Upper lobe of right lung (tissue), 1 donor: Measurements from ENCODE around the gene IL4R. TPM values are rescaled to one million over a fixed set of nuclear protein-coding genes. Genes with fewer than 3 reads are reported as not detected.

ENCODE experiments used
- ATAC-seq: fragments of 200-7000 bp; cut with Tn5 transposase; one replicate; pipeline ENCODE4 v1.9.1; 2020; ENCODE audit warnings: mild to moderate bottlenecking, moderate library complexity
- DNase-seq: peaks from one replicate; pipeline ENCODE4 v3.0.0-alpha.2; 2020
- H3K27ac ChIP-seq: fragments of 200-600 bp; one replicate; pipeline ENCODE4 v1.8.0; 2022
- H3K27me3 ChIP-seq: fragments of 200-600 bp; one replicate; pipeline ENCODE4 v1.8.0; 2022; ENCODE audit warnings: mild to moderate bottlenecking
- H3K36me3 ChIP-seq: fragments of 200-600 bp; one replicate; pipeline ENCODE4 v1.8.0; 2022
- H3K4me1 ChIP-seq: fragments of 200-600 bp; one replicate; pipeline ENCODE4 v1.8.0; 2022
- H3K4me3 ChIP-seq: fragments of 200-600 bp; one replicate; pipeline ENCODE4 v1.8.0; 2022; ENCODE audit warnings: mild to moderate bottlenecking
- H3K9me3 ChIP-seq: fragments of 200-600 bp; one replicate; pipeline ENCODE4 v1.8.0; 2022
- intact Hi-C: fragments of 100-400 bp; cut with DNase I; formaldehyde crosslinking; loops from one replicate; pipeline ENCODE4 v1.11.0; 2022
- total RNA-seq: library from RNA; stranded (reverse); fragmentation: NEBNext Ultra II Directional; extraction: Animal tissue kit (Norgen Biotek cat#: 25700); gene quantifications from one replicate; pipeline ENCODE4 v1.2.1, GENCODE V29; 2021
- TF ChIP-seq, protein P1 (sequence below): fragments of 200-600 bp; IDR thresholded peaks from one replicate; pipeline ENCODE4 v1.8.0; 2022; ENCODE audit warnings: antibody characterized with exemption
- donor health status: DM: no; HTN: yes; CAD: no; lungs with severe emphysema.

The IL4R gene
- total RNA-seq, 1 donor from 2014 or later: 153 TPM

DNA sequence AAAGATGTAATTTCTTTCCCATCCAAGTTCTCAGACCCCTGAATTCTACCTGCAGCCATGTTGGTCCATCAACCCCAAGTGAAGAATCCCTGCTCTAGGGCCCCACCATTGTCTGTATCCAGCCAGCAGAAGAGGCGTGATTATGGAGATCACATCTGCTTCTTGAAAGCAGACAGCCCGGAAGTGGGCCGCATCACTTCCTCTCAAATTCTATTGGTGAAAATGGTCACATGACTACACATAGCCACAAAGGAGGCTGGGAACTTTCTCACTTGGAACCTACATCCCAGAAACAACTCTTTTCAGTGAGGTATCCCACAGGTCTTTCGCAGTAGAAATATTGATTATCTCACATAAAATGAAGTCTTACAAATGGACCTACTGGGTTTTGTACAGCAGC lies 40.1 kb downstream of the IL4R start:
- Histone ChIP-seq H3K4me1 (peaks cover 1% of the 10 kb centered on the region), H3K36me3 (peaks cover 99% of the 10 kb centered on the region), H3K27ac (no peak overlapping the region), H3K9me3 (no peaks in the 10 kb centered on the region), H3K27me3 (no peaks in the 10 kb centered on the region), H3K4me3 (no peak overlapping the region)
- TF ChIP-seq, protein P1, sequence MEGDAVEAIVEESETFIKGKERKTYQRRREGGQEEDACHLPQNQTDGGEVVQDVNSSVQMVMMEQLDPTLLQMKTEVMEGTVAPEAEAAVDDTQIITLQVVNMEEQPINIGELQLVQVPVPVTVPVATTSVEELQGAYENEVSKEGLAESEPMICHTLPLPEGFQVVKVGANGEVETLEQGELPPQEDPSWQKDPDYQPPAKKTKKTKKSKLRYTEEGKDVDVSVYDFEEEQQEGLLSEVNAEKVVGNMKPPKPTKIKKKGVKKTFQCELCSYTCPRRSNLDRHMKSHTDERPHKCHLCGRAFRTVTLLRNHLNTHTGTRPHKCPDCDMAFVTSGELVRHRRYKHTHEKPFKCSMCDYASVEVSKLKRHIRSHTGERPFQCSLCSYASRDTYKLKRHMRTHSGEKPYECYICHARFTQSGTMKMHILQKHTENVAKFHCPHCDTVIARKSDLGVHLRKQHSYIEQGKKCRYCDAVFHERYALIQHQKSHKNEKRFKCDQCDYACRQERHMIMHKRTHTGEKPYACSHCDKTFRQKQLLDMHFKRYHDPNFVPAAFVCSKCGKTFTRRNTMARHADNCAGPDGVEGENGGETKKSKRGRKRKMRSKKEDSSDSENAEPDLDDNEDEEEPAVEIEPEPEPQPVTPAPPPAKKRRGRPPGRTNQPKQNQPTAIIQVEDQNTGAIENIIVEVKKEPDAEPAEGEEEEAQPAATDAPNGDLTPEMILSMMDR: no peak
- intact Hi-C loops: no loop called here
- no peak for ATAC-seq
- no peak for DNase-seq

DNA sequence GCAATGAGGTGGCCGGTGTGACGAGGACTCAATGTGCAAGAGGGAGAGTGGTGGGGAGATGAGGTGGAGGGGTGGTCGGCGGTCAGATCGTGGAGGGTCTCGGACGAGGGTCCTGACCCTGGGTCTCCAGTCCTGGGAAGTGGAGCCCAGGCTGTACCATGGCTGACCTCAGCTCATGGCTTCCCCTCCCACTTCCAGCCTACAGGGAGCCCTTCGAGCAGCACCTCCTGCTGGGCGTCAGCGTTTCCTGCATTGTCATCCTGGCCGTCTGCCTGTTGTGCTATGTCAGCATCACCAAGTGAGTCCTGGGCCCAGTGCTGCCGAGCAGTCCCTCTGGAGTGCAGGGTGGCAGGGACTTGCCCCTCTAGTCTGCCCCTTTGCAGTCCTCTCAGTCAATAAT lies 41.8 kb downstream of the IL4R start:
- Histone ChIP-seq H3K4me3 (no peak overlapping the region), H3K27me3 (no peaks in the 10 kb centered on the region), H3K27ac (no peak overlapping the region), H3K4me1 (peaks cover 4% of the 10 kb centered on the region), H3K9me3 (no peaks in the 10 kb centered on the region), H3K36me3 (peaks cover 95% of the 10 kb centered on the region)
- ATAC-seq (peak; percentile 82), DNase-seq (peak; percentile 75)
- intact Hi-C loops: no loop called here
- TF ChIP-seq, protein P1: peak; percentile 47

DNA sequence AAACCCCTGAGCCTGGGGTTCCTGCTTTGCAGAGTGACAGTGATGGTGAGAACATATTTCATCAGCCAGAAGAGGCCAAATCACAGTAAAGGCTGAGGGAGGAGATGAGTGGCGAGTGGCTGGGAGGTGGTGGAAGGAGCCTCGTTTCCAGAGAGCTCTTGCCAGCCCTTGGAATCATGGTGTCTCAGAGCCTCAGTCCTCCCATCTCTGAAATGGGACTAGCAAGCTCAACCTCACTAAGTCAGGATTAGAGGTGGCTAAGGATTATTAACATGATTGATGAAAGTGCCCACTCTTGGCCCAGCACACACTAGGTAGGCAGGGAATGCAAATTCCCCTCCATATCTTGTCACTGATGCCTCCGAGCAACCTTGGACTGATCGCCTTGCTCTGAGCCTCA lies 43.0 kb downstream of the IL4R start:
- DNase-seq (no peak), ATAC-seq (no peak)
- Histone ChIP-seq H3K36me3 (peaks cover 96% of the 10 kb centered on the region), H3K4me1 (peaks cover 4% of the 10 kb centered on the region), H3K27me3 (no peaks in the 10 kb centered on the region), H3K9me3 (no peaks in the 10 kb centered on the region), H3K4me3 (no peak overlapping the region), H3K27ac (no peak overlapping the region)
- TF ChIP-seq, protein P1: no peak
- intact Hi-C loops: no loop called here

DNA sequence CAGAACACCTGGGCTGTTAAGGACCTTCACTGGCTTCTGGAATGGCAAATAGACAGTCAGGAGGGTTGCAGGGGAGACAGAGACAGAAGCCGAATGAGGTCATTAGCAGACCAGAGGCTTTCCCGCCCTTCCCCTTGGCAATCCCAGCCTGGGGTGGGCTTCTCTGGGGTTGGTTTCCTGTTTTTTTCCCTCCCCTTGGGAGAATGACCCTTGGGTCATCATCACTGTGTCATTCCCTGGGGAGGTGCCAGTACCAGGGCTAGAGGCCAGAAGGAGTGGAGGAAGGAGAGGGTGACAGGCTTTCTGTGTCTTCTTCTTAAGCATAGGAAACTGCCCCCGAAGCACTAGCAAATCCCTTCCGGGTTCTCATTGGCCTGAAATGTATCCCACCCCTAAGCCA lies 45.3 kb downstream of the IL4R start:
- DNase-seq (no peak), ATAC-seq (no peak)
- intact Hi-C loops: loop anchor here (2.0 kb wide), 1 partner anchor 22 kb away; no protein-coding TSS in a partner anchor
- H3K36me3 ChIP-seq: peaks cover 95% of the 10 kb centered on the region
- TF ChIP-seq, protein P1: no peak
- H3K4me3 ChIP-seq: no peak overlapping the region
- no peaks in the 10 kb centered on the region for H3K9me3 ChIP-seq
- no peaks in the 10 kb centered on the region for H3K27me3 ChIP-seq
- H3K4me1 ChIP-seq: peaks cover 4% of the 10 kb centered on the region
- H3K27ac ChIP-seq: peak overlapping the region; percentile 30

DNA sequence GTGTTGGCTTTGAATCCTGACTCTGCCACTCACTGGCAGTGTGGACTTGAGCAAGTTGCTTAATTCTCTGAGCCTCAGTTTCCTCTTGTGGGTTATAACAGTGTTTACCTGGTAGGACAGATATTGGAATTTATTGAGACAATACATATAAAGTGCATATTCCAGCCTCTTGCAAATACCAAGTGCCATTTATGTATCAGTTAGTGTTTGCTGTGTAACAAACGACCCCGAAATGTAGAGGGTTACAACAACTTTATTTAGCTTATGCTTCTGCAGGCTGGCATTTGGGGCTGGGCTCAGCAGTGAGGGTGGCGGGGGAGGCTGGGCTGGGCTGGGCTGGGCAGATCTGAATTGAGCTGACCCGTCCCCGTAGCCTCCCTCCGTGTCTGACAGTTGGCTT lies 45.8 kb downstream of the IL4R start:
- Histone ChIP-seq H3K27me3 (no peaks in the 10 kb centered on the region), H3K36me3 (peaks cover 94% of the 10 kb centered on the region), H3K9me3 (no peaks in the 10 kb centered on the region), H3K4me3 (no peak overlapping the region), H3K27ac (peak overlapping the region; percentile 30), H3K4me1 (peaks cover 7% of the 10 kb centered on the region)
- ATAC-seq: no peak
- TF ChIP-seq, protein P1: no peak
- DNase-seq: no peak
- intact Hi-C loops: loop anchor here (2.0 to 10.0 kb wide), 2 partner anchors 23 to 125 kb away; no protein-coding TSS in a partner anchor

DNA sequence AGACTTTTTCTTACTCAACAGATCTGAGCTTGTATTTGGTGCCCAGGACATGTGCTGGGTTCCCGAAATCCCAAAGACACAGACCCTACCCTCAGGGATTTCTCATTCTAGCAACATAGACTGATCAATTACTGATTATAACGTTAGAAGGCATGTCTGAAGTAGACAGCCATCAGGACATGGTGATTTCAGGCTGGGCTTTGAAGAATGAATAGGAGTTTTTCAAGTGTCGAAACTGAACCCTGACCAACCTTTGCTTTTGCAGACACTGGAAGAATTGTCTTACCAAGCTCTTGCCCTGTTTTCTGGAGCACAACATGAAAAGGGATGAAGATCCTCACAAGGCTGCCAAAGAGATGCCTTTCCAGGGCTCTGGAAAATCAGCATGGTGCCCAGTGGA lies 48.2 kb downstream of the IL4R start:
- no peaks in the 10 kb centered on the region for H3K27me3 ChIP-seq
- DNase-seq: no peak
- TF ChIP-seq, protein P1: no peak
- H3K27ac ChIP-seq: no peak overlapping the region
- intact Hi-C loops: loop anchor here (10.0 kb wide), 1 partner anchor 127 kb away; no protein-coding TSS in a partner anchor
- peaks cover 70% of the 10 kb centered on the region for H3K36me3 ChIP-seq
- H3K9me3 ChIP-seq: no peaks in the 10 kb centered on the region
- peaks cover 15% of the 10 kb centered on the region for H3K4me1 ChIP-seq
- H3K4me3 ChIP-seq: no peak overlapping the region
- ATAC-seq: no peak
